Caco-2 (cell line): ENCODE results near the gene ANGEL2. TPM values are rescaled to one million over a fixed set of nuclear protein-coding genes. Genes with fewer than 3 reads are reported as not detected.

ENCODE experiments used
- Bru-seq: library from RNA; stranded (reverse); fragments of 400-500 nt; gene quantifications from one replicate; lab custom pipeline; 2021; lab: Mats Ljungman, UMichigan
- BruChase-seq, 2 experiments: library from RNA; stranded (reverse); fragments of 400-500 nt; gene quantifications; one replicate each; lab custom pipeline; 2021; lab: Mats Ljungman, UMichigan
- BruUV-seq: library from RNA; stranded (reverse); fragments of 400-500 nt; replicated peaks from 2 replicates; lab custom pipeline; 2021; lab: Mats Ljungman, UMichigan
- CTCF ChIA-PET: fragments of 300-600 bp; sonication (Branson Sonifier 250); formaldehyde crosslinking; loops from one replicate; lab custom pipeline; 2022; ENCODE audit warnings: antibody characterized with exemption; lab: Charles Lee
- POLR2A ChIA-PET: fragments of 300-600 bp; sonication (Branson Sonifier 250); formaldehyde crosslinking; loops from one replicate; lab custom pipeline; 2022; ENCODE audit warnings: antibody characterized with exemption; lab: Charles Lee
- DNase-seq, 2 experiments: peaks; one replicate each; pipeline versions ENCODE4 v3.0.0 to v3.0.0-alpha.2; 2020 to 2022
- H3K27me3 ChIP-seq: replicated peaks from 2 replicates; pipeline ENCODE4 v1.6.0; 2011; ENCODE audit warnings: low read length; ENCODE audit not compliant: control insufficient read depth, insufficient read depth
- H3K36me3 ChIP-seq: 2 replicates; pipeline ENCODE4 v1.5.1; 2011; ENCODE audit warnings: low read length; ENCODE audit not compliant: control insufficient read depth, insufficient read depth
- H3K4me1 ChIP-seq: fragments of 250-450 bp; sonication (Bioruptor Pico); 2 replicates; pipeline ENCODE4 v1.5.1; 2020; ENCODE audit warnings: mild to moderate bottlenecking
- H3K4me3 ChIP-seq: 2 replicates; pipeline ENCODE4 v1.5.1; 2011; ENCODE audit warnings: low read depth, mild to moderate bottlenecking, control low read depth, low read length
- H3K9me3 ChIP-seq: fragments of 250-450 bp; sonication (Bioruptor Pico); 2 replicates; pipeline ENCODE4 v1.5.1; 2020; ENCODE audit warnings: mild to moderate bottlenecking, moderate library complexity
- H3K27ac Mint-ChIP-seq: one replicate; pipeline ENCODE4 v1.8.0; 2022; ENCODE audit warnings: mixed read lengths; ENCODE audit not compliant: unreplicated experiment
- H3K27me3 Mint-ChIP-seq: one replicate; pipeline ENCODE4 v1.8.0; 2022; ENCODE audit warnings: mixed read lengths; ENCODE audit not compliant: insufficient read depth, unreplicated experiment
- H3K36me3 Mint-ChIP-seq: one replicate; pipeline ENCODE4 v1.8.0; 2022; ENCODE audit warnings: mild to moderate bottlenecking, mixed read lengths; ENCODE audit not compliant: insufficient read depth, unreplicated experiment
- H3K4me1 Mint-ChIP-seq: one replicate; pipeline ENCODE4 v1.8.0; 2022; ENCODE audit warnings: low read depth, mixed read lengths; ENCODE audit not compliant: unreplicated experiment
- H3K4me3 Mint-ChIP-seq: one replicate; pipeline ENCODE4 v1.8.0; 2022; ENCODE audit warnings: mild to moderate bottlenecking, moderate library complexity, mixed read lengths; ENCODE audit not compliant: unreplicated experiment
- H3K9me3 Mint-ChIP-seq: one replicate; pipeline ENCODE4 v1.8.0; 2022; ENCODE audit warnings: mixed read lengths; ENCODE audit not compliant: unreplicated experiment
- intact Hi-C: fragments of 100-400 bp; cut with micrococcal nuclease; formaldehyde crosslinking; loops from one replicate; pipeline ENCODE4 v1.10.0; 2022; ENCODE audit not compliant: unreplicated experiment
- long read RNA-seq: library from polyadenylated mRNA; stranded (forward); transcript quantifications from one replicate; pipeline ENCODE4 v2.0.0, GENCODE V29; 2022
- total RNA-seq: library from RNA; stranded (reverse); gene quantifications from 2 replicates; pipeline ENCODE4 v1.2.3, GENCODE V29; 2022
- TF ChIP-seq, protein P1 (sequence below), 2 experiments: fragments of 200-600 bp in 1 of 2; IDR thresholded peaks; 1 replicate in 1 of 2; 2 replicates in 1 of 2; pipeline versions ENCODE4 v1.5.1 to v1.8.0; 2011 to 2022; ENCODE audit warnings: antibody characterized with exemption in 1 of 2, control low read depth in 1 of 2, inconsistent platforms in 1 of 2, low read depth in 1 of 2, low read length in 1 of 2, mild to moderate bottlenecking in 1 of 2, moderate library complexity in 1 of 2; ENCODE audit not compliant: insufficient read depth in 1 of 2, severe bottlenecking in 1 of 2, unreplicated experiment in 1 of 2

ANGEL2 gene, protein sequence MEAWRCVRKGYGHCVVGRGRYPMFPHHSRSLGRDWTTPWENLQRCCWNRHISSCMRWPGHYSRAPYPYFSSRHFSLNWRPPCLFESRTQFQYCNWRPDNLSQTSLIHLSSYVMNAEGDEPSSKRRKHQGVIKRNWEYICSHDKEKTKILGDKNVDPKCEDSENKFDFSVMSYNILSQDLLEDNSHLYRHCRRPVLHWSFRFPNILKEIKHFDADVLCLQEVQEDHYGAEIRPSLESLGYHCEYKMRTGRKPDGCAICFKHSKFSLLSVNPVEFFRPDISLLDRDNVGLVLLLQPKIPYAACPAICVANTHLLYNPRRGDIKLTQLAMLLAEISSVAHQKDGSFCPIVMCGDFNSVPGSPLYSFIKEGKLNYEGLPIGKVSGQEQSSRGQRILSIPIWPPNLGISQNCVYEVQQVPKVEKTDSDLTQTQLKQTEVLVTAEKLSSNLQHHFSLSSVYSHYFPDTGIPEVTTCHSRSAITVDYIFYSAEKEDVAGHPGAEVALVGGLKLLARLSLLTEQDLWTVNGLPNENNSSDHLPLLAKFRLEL
- total RNA-seq: 33.8 and 34.8 TPM in 2 replicates
- percentile 87 among the genes with signal in this experiment for Bru-seq, nascent RNA
- percentile 91 among the genes with signal in this experiment for BruChase-seq, experiment 1, labeled RNA remaining after a 2-hour chase
- percentile 88 among the genes with signal in this experiment for BruChase-seq, experiment 2, labeled RNA remaining after a 6-hour chase
- long read RNA-seq, full-length matches to known transcripts: 9 of 53 reads
- long read RNA-seq, partial matches to known transcripts: 9 of 53 reads
- long read RNA-seq, other reads (novel, unspliced or antisense): 35 of 53 reads

DNA sequence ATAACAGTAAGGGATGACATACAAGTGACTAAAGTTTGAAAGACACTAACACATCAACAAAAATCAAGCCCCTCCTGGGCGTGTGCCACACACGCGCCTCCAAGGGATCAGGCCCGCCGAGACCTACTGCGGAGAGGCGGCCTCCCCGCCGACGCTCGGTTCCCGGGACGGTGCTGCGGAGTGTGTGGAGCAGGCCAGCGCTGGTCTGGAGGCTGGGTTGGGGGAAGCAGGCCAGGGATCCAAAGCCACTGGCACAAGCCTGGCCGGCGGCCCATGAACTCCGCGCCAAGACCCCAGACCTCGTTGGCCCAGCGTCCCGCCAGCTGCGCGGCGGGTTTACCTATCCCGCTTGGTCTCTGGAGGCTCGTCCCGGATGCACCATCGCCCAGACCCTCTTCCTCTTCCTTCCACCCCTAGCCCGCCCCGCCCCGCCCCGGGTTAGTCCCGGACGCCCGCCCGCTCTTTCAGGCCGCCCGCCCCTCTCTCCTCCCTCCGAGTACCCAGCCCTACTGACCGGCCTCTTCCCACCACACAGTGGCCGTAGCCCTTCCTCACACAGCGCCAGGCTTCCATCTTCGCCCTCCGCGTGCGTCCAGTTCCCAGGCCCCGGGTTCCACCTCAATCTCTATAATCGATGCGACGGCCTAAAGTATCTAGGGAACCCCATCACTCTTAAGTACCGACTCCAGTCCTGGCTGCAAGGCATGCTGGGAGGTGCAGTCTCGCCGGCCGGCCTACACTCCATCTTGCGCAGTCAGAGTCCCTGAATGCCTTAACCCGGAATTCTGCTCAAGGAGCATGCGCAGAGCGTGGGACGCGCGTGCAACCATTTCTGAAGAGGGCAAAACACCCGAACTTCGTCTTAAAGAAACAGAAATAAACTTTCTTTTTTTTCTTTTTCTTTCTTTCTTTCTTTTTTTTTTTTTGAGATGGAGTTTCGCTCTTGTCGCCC is at the start of gene ANGEL2:
Gene ANGEL2, minus strand, starts transcription at position 769 of the 952 bp plus-strand sequence. Its CDS starts 196 bp downstream, at position 573.
- Histone ChIP-seq H3K9me3 (no peaks in the 10 kb centered on the region), H3K4me1 (peaks cover 3% of the 10 kb centered on the region; the same call in 1 of the 2 replicates), H3K4me3 (peak within 1 kb of the TSS; percentile 87), H3K27me3 (no peaks in the 10 kb centered on the region), H3K36me3 (no peaks in the 10 kb centered on the region)
- peaks cover 7% of the 10 kb centered on the region for H3K36me3 Mint-ChIP-seq
- ChIA-PET CTCF (no interaction called here), POLR2A (interaction anchor here (0.6 kb wide), 1 partner anchor 314 kb away, joined by 3 read pairs; no protein-coding TSS in a partner anchor)
- H3K27ac Mint-ChIP-seq: peak within 1 kb of the TSS; percentile 87
- TF ChIP-seq, protein P1, sequence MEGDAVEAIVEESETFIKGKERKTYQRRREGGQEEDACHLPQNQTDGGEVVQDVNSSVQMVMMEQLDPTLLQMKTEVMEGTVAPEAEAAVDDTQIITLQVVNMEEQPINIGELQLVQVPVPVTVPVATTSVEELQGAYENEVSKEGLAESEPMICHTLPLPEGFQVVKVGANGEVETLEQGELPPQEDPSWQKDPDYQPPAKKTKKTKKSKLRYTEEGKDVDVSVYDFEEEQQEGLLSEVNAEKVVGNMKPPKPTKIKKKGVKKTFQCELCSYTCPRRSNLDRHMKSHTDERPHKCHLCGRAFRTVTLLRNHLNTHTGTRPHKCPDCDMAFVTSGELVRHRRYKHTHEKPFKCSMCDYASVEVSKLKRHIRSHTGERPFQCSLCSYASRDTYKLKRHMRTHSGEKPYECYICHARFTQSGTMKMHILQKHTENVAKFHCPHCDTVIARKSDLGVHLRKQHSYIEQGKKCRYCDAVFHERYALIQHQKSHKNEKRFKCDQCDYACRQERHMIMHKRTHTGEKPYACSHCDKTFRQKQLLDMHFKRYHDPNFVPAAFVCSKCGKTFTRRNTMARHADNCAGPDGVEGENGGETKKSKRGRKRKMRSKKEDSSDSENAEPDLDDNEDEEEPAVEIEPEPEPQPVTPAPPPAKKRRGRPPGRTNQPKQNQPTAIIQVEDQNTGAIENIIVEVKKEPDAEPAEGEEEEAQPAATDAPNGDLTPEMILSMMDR (IDR thresholded peaks at IDR 0.05; ENCODE audit: insufficient read depth in 1 of 2, low read depth in 1 of 2, low read length in 1 of 2, severe bottlenecking in 1 of 2, unreplicated experiment in 1 of 2): no peak
- H3K4me1 Mint-ChIP-seq: no peaks in the 10 kb centered on the region
- TSS peak; percentile 91 for BruUV-seq
- H3K27me3 Mint-ChIP-seq: no peaks in the 10 kb centered on the region
- intact Hi-C loops: loop anchor here (1.0 to 10.0 kb wide), 3 partner anchors 36 to 411 kb away; partner anchors contain the start of genes ATF3, FLVCR1 and RPS6KC1
- H3K9me3 Mint-ChIP-seq: no peaks in the 10 kb centered on the region
- H3K4me3 Mint-ChIP-seq: peak within 1 kb of the TSS; percentile 95
- peak; percentile 95 to 97 for DNase-seq

- no peaks in the 10 kb centered on the region for H3K36me3 Mint-ChIP-seq
- H3K4me3 ChIP-seq: no peak overlapping the region
- ChIA-PET POLR2A (no interaction called here), CTCF (no interaction called here)
- DNase-seq: no peak
- H3K4me3 Mint-ChIP-seq: no peak overlapping the region
- H3K9me3 Mint-ChIP-seq: no peaks in the 10 kb centered on the region
- 0 out of 2 replicates have a peak, but pooled peaks cover 2% of the 10 kb centered on the region for H3K4me1 ChIP-seq
- no peaks in the 10 kb centered on the region for H3K27me3 Mint-ChIP-seq
- H3K36me3 ChIP-seq: no peaks in the 10 kb centered on the region
- H3K9me3 ChIP-seq: peaks cover 5% of the 10 kb centered on the region
- no peak overlapping the region for H3K27ac Mint-ChIP-seq
- TF ChIP-seq, protein P1 (IDR thresholded peaks at IDR 0.05; ENCODE audit: insufficient read depth in 1 of 2, low read depth in 1 of 2, low read length in 1 of 2, severe bottlenecking in 1 of 2, unreplicated experiment in 1 of 2): peak; percentile 26 to 36
- intact Hi-C loops: loop anchor here (1.0 kb wide), 1 partner anchor 10 kb away; the partner anchor contains the start of gene RPS6KC1
- no TSS peak for BruUV-seq
- peaks cover 7% of the 10 kb centered on the region for H3K4me1 Mint-ChIP-seq
- no peaks in the 10 kb centered on the region for H3K27me3 ChIP-seq
These were observed 45.6 kb upstream of the ANGEL2 start for GRCh38 chr1:213061263-213061662.
